Hematopoietic multipotent progenitor cell (in vitro differentiated cells): ENCODE data around the gene FAM187B. TPM values are rescaled to one million over a fixed set of nuclear protein-coding genes. Genes with fewer than 3 reads are reported as not detected.

Source experiments
- DNase-seq, 3 donors: peaks; one replicate each; pipeline ENCODE4 v3.0.0-alpha.2; 2011 to 2015; ENCODE audit warnings: low read depth in 2 of 3, low spot score in 2 of 3
- total RNA-seq: library from RNA; depleted of rRNA; stranded (reverse); fragments of >200 nt; gene quantifications from one replicate; pipeline ENCODE4 v1.2.3, GENCODE V29; 2012

FAM187B gene
- total RNA-seq, 1 donor: not detected

GRCh38 chr19:35264268-35265125 lies 36.0 kb upstream of the FAM187B start:
- no peak for DNase-seq

GRCh38 chr19:35262101-35262761 lies 33.7 kb upstream of the FAM187B start:
- no peak for DNase-seq

- DNase-seq: no peak
Measured at GRCh38 chr19:35261356-35262100, 33.0 kb upstream of the FAM187B start.

- no peak for DNase-seq
Measured at GRCh38 chr19:35260694-35261304, 32.3 kb upstream of the FAM187B start.

GRCh38 chr19:35257113-35257461 lies 28.5 kb upstream of the FAM187B start:
- no peak for DNase-seq

GRCh38 chr19:35256566-35256965 lies 28.0 kb upstream of the FAM187B start:
- no peak for DNase-seq

GRCh38 chr19:35254341-35255297 lies 26.1 kb upstream of the FAM187B start:
- DNase-seq: no peak

GRCh38 chr19:35253316-35254286 lies 25.1 kb upstream of the FAM187B start:
- no peak for DNase-seq

GRCh38 chr19:35251456-35251855 lies 22.9 kb upstream of the FAM187B start:
- no peak for DNase-seq

- no peak for DNase-seq
Measured at GRCh38 chr19:35249848-35250711, 21.5 kb upstream of the FAM187B start.

- DNase-seq: no peak
Measured at GRCh38 chr19:35249146-35249847, 20.8 kb upstream of the FAM187B start.

GRCh38 chr19:35248310-35249145 lies 20.0 kb upstream of the FAM187B start, which contains the start of gene LSR:
TSS of gene LSR (plus strand) at chr19:35249002. CDS start at chr19:35249023, 21 bp downstream.
- peak; percentile 50 to 71 (median 63) for DNase-seq

GRCh38 chr19:35247526-35248309 lies 19.2 kb upstream of the FAM187B start:
- DNase-seq: peak; percentile 41 to 53 (median 44)

GRCh38 chr19:35246466-35247092 lies 18.0 kb upstream of the FAM187B start:
- DNase-seq: no peak

- DNase-seq: no peak
Measured at GRCh38 chr19:35241417-35241816, 12.9 kb upstream of the FAM187B start.
